ENCODE results near the gene MALL.

- TF ChIP-seq EP300 (IDR thresholded peaks at IDR 0.05; ENCODE audit: low read length) = no peak
- TF ChIP-seq, protein P1, sequence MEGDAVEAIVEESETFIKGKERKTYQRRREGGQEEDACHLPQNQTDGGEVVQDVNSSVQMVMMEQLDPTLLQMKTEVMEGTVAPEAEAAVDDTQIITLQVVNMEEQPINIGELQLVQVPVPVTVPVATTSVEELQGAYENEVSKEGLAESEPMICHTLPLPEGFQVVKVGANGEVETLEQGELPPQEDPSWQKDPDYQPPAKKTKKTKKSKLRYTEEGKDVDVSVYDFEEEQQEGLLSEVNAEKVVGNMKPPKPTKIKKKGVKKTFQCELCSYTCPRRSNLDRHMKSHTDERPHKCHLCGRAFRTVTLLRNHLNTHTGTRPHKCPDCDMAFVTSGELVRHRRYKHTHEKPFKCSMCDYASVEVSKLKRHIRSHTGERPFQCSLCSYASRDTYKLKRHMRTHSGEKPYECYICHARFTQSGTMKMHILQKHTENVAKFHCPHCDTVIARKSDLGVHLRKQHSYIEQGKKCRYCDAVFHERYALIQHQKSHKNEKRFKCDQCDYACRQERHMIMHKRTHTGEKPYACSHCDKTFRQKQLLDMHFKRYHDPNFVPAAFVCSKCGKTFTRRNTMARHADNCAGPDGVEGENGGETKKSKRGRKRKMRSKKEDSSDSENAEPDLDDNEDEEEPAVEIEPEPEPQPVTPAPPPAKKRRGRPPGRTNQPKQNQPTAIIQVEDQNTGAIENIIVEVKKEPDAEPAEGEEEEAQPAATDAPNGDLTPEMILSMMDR (IDR thresholded peaks at IDR 0.05 in 2 of 3, conservative IDR thresholded peaks at IDR 0.05 in 1 of 3; ENCODE audit: insufficient read depth in 2 of 3, low read depth in 1 of 3, low read length in 3 of 3) = no peak
- no peak for TF ChIP-seq SP1 (CRISPR knock-in tag; IDR thresholded peaks at IDR 0.05)
- TF ChIP-seq EZH2 (IDR thresholded peaks at IDR 0.05; ENCODE audit: borderline replicate concordance, low read depth, low read length) = no peak
- no peak for TF ChIP-seq ZNF764 (CRISPR knock-in tag; IDR thresholded peaks at IDR 0.05; ENCODE audit: low read depth)
- no peak for TF ChIP-seq EHMT2 (IDR thresholded peaks at IDR 0.05)
- TF ChIP-seq SP2 (IDR thresholded peaks at IDR 0.05; ENCODE audit: extremely low read depth, low read depth, low read length, poor library complexity, severe bottlenecking) = no peak
- TF ChIP-seq POLR2AphosphoS5 (IDR thresholded peaks at IDR 0.05; ENCODE audit: control insufficient read depth, insufficient read depth, low read depth, low read length) = no peak
- TF ChIP-seq NCOA1 (IDR thresholded peaks at IDR 0.05; ENCODE audit: low read depth) = no peak
These were observed 9.8 kb downstream of the MALL start for GRCh38 chr2:110105608-110106467.
